ENCODE data around the gene SCN3A.

- TF ChIP-seq TAF1 (IDR thresholded peaks at IDR 0.05; ENCODE audit: borderline replicate concordance, insufficient read depth, low read length) (no peak), POLR2AphosphoS5 (IDR thresholded peaks at IDR 0.05; ENCODE audit: low read depth, low read length) (no peak)
Measured at GRCh38 chr2:165144315-165144714, 59.5 kb downstream of the SCN3A start.

Data from PFSK-1 (cell line).